HEK293 (cell line): Measurements from ENCODE around the gene ELAC1.

Experiments
- BCL11A ChIP-seq: fragments of 450-650 bp; formaldehyde crosslinking; IDR thresholded peaks from 2 replicates; pipeline ENCODE4 v1.5.1; 2016; ENCODE audit warnings: low read depth, missing biosample characterization, missing genetic modification characterization
- BCL6B ChIP-seq: fragments of 450-650 bp; formaldehyde crosslinking; IDR thresholded peaks from 2 replicates; pipeline ENCODE4 v1.5.1; 2017; ENCODE audit warnings: missing biosample characterization, missing genetic modification characterization
- CTCF ChIP-seq: fragments of 450-650 bp; formaldehyde crosslinking; IDR thresholded peaks from 2 replicates; pipeline ENCODE4 v1.5.1; 2016; ENCODE audit warnings: missing biosample characterization, missing genetic modification characterization
- FEZF1 ChIP-seq: fragments of 450-650 bp; formaldehyde crosslinking; IDR thresholded peaks from 2 replicates; pipeline ENCODE4 v1.5.1; 2016; ENCODE audit warnings: missing biosample characterization, missing genetic modification characterization
- GFI1B ChIP-seq: fragments of 450-650 bp; formaldehyde crosslinking; IDR thresholded peaks from 2 replicates; pipeline ENCODE4 v1.5.1; 2016; ENCODE audit warnings: missing biosample characterization, missing genetic modification characterization
- GLI2 ChIP-seq: fragments of 450-650 bp; formaldehyde crosslinking; IDR thresholded peaks from 2 replicates; pipeline ENCODE4; 2017; ENCODE audit warnings: missing biosample characterization, missing genetic modification characterization, low read depth, borderline replicate concordance
- HOXA7 ChIP-seq: sonication (generic); formaldehyde crosslinking; IDR thresholded peaks from 2 replicates; pipeline ENCODE4 v1.8.1; 2022; ENCODE audit warnings: missing genetic modification reagents, borderline replicate concordance
- MZF1 ChIP-seq: fragments of 450-650 bp; formaldehyde crosslinking; IDR thresholded peaks from 2 replicates; pipeline ENCODE4 v1.5.1; 2017; ENCODE audit warnings: missing biosample characterization, missing genetic modification characterization, borderline replicate concordance
- OSR2 ChIP-seq: fragments of 450-650 bp; formaldehyde crosslinking; IDR thresholded peaks from 2 replicates; pipeline ENCODE4 v1.5.1; 2016; ENCODE audit warnings: missing biosample characterization, missing genetic modification characterization
- OVOL3 ChIP-seq: fragments of 450-650 bp; formaldehyde crosslinking; IDR thresholded peaks from 2 replicates; pipeline ENCODE4 v1.5.1; 2016; ENCODE audit warnings: missing biosample characterization, missing genetic modification characterization
- PRDM1 ChIP-seq: fragments of 450-650 bp; formaldehyde crosslinking; IDR thresholded peaks from 2 replicates; pipeline ENCODE4; 2016; ENCODE audit warnings: missing biosample characterization, missing genetic modification characterization
- REST ChIP-seq: fragments of 450-650 bp; formaldehyde crosslinking; IDR thresholded peaks from 2 replicates; pipeline ENCODE4 v1.5.1; 2016; ENCODE audit warnings: missing biosample characterization, missing genetic modification characterization
- TSHZ1 ChIP-seq: fragments of 450-650 bp; formaldehyde crosslinking; IDR thresholded peaks from 2 replicates; pipeline ENCODE4 v1.5.1; 2016; ENCODE audit warnings: missing biosample characterization, missing genetic modification characterization, borderline replicate concordance
- ZNF121 ChIP-seq: fragments of 450-650 bp; formaldehyde crosslinking; IDR thresholded peaks from 2 replicates; pipeline ENCODE4 v1.5.1; 2016; ENCODE audit warnings: missing biosample characterization, missing genetic modification characterization
- ZNF138 ChIP-seq: fragments of 450-650 bp; formaldehyde crosslinking; IDR thresholded peaks from 2 replicates; pipeline ENCODE4 v1.5.1; 2016; ENCODE audit warnings: missing biosample characterization, missing genetic modification characterization, borderline replicate concordance
- ZNF174 ChIP-seq: fragments of 450-650 bp; formaldehyde crosslinking; IDR thresholded peaks from 2 replicates; pipeline ENCODE4 v1.5.0; 2017; ENCODE audit warnings: missing biosample characterization, mild to moderate bottlenecking, missing genetic modification characterization
- ZNF449 ChIP-seq: fragments of 450-650 bp; formaldehyde crosslinking; IDR thresholded peaks from 2 replicates; pipeline ENCODE4 v1.5.1; 2017; ENCODE audit warnings: missing biosample characterization, mild to moderate bottlenecking, missing genetic modification characterization, moderate library complexity
- ZNF48 ChIP-seq: fragments of 450-650 bp; formaldehyde crosslinking; IDR thresholded peaks from 2 replicates; pipeline ENCODE4 v1.5.1; 2016; ENCODE audit warnings: missing biosample characterization, missing genetic modification characterization
- ZNF561 ChIP-seq: fragments of 450-650 bp; IDR thresholded peaks from 2 replicates; pipeline ENCODE4 v1.5.1; 2018; ENCODE audit warnings: missing biosample characterization, missing genetic modification characterization, borderline replicate concordance
- ZNF610 ChIP-seq: fragments of 450-650 bp; formaldehyde crosslinking; IDR thresholded peaks from 2 replicates; pipeline ENCODE4 v1.5.1; 2016; ENCODE audit warnings: missing biosample characterization, missing genetic modification characterization, borderline replicate concordance
- ZNF629 ChIP-seq: fragments of 450-650 bp; formaldehyde crosslinking; IDR thresholded peaks from 2 replicates; pipeline ENCODE4 v1.5.1; 2017; ENCODE audit warnings: missing biosample characterization, missing genetic modification characterization
- ZNF658 ChIP-seq: fragments of 450-650 bp; formaldehyde crosslinking; IDR thresholded peaks from 2 replicates; pipeline ENCODE4; 2016; ENCODE audit warnings: missing biosample characterization, missing genetic modification characterization
- ZNF692 ChIP-seq: fragments of 450-650 bp; formaldehyde crosslinking; IDR thresholded peaks from 2 replicates; pipeline ENCODE4 v1.5.1; 2016; ENCODE audit warnings: missing biosample characterization, missing genetic modification characterization
- ZNF837 ChIP-seq: fragments of 450-650 bp; formaldehyde crosslinking; IDR thresholded peaks from 2 replicates; pipeline ENCODE4 v1.5.1; 2016; ENCODE audit warnings: missing biosample characterization, missing genetic modification characterization
- ZXDB ChIP-seq: fragments of 450-650 bp; formaldehyde crosslinking; IDR thresholded peaks from 2 replicates; pipeline ENCODE4 v1.5.1; 2016; ENCODE audit warnings: missing biosample characterization, missing genetic modification characterization

The ELAC1 gene

GRCh38 chr18:51011709-51012108, 43.9 kb downstream of the ELAC1 start (continued):
- TF ChIP-seq HOXA7 (CRISPR knock-in tag), result no peak
- no peak for TF ChIP-seq PRDM1 (tag by site-specific recombination)
- no peak for TF ChIP-seq ZNF449
- no peak for TF ChIP-seq GFI1B
- no peak for TF ChIP-seq ZNF658 (tag by site-specific recombination)
- no peak for TF ChIP-seq BCL6B
- no peak for TF ChIP-seq GLI2
- TF ChIP-seq REST, result no peak
- TF ChIP-seq ZXDB (tag by site-specific recombination), result peak; percentile 66
- TF ChIP-seq CTCF (tag by site-specific recombination), result no peak
- TF ChIP-seq ZNF48, result no peak
- no peak for TF ChIP-seq ZNF561 (tag by site-specific recombination)
- no peak for TF ChIP-seq ZNF174
- TF ChIP-seq ZNF121 (tag by site-specific recombination), result no peak
- TF ChIP-seq OSR2 (tag by site-specific recombination), result peak; percentile 89
- peak; percentile 79; the same call in 1 of the 2 replicates for TF ChIP-seq ZNF610 (tag by site-specific recombination)
- TF ChIP-seq ZNF138 (tag by site-specific recombination), result no peak
- no peak for TF ChIP-seq ZNF837 (tag by site-specific recombination)
- peak; percentile 79 for TF ChIP-seq FEZF1 (tag by site-specific recombination)
- TF ChIP-seq MZF1, result peak; percentile 86
- TF ChIP-seq TSHZ1 (tag by site-specific recombination), result 0 out of 2 replicates have a peak, but pooled peaks have one; percentile 15
- peak; percentile 56; the same call in 1 of the 2 replicates for TF ChIP-seq OVOL3
- TF ChIP-seq ZNF629, result no peak
- no peak for TF ChIP-seq BCL11A
- TF ChIP-seq ZNF692 (tag by site-specific recombination), result no peak
